HepG2 (cell line): ENCODE data around the gene GTF2F1. TPM values are rescaled to one million over a fixed set of nuclear protein-coding genes. Genes with fewer than 3 reads are reported as not detected.

Source experiments
- CTCF ChIP-seq: sonication (generic); formaldehyde crosslinking; IDR thresholded peaks from 2 replicates; pipeline ENCODE4 v1.5.0; 2020; ENCODE audit warnings: mild to moderate bottlenecking, missing genetic modification reagents, moderate library complexity
- GATA4 ChIP-seq: sonication (generic); IDR thresholded peaks from 2 replicates; pipeline ENCODE4 v1.6.1; 2016; ENCODE audit warnings: antibody characterized with exemption, low read depth, borderline replicate concordance
- HNRNPL ChIP-seq: fragments of 200-400 bp; formaldehyde crosslinking; IDR thresholded peaks from 2 replicates; pipeline ENCODE4 v1.6.1; 2017; ENCODE audit warnings: mild to moderate bottlenecking, low read depth, low read length
- MATR3 ChIP-seq: sonication (generic); formaldehyde crosslinking; IDR thresholded peaks from 2 replicates; pipeline ENCODE4 v1.4.0; 2020; ENCODE audit warnings: missing genetic modification reagents
- MAZ ChIP-seq, 2 experiments: sonication (generic) in 1 of 2; formaldehyde crosslinking in 1 of 2; IDR thresholded peaks; 2 replicates each; pipeline versions ENCODE4 v1.5.0 to v1.6.1; 2012 to 2020; ENCODE audit warnings: low read depth in 2 of 2, mild to moderate bottlenecking in 2 of 2, borderline replicate concordance in 1 of 2, improper control_type of control experiment in 1 of 2, low read length in 1 of 2, missing genetic modification reagents in 1 of 2, moderate library complexity in 1 of 2
- MEIS1 ChIP-seq: sonication (generic); formaldehyde crosslinking; IDR thresholded peaks from 2 replicates; pipeline ENCODE4 v1.9.0; 2021; ENCODE audit warnings: mild to moderate bottlenecking, missing genetic modification reagents, moderate library complexity, borderline replicate concordance
- MIXL1 ChIP-seq: IDR thresholded peaks from 2 replicates; pipeline ENCODE4 v1.6.1; 2016
- NR3C1 ChIP-seq: sonication (generic); formaldehyde crosslinking; IDR thresholded peaks from 2 replicates; pipeline ENCODE4 v1.4.0; 2020; ENCODE audit warnings: missing genetic modification reagents
- PATZ1 ChIP-seq: sonication (generic); formaldehyde crosslinking; IDR thresholded peaks from 2 replicates; pipeline ENCODE4 v1.4.0; 2020; ENCODE audit warnings: missing genetic modification reagents
- RAD21 ChIP-seq: fragments of 450-650 bp; formaldehyde crosslinking; IDR thresholded peaks from 2 replicates; pipeline ENCODE4 v1.5.0; 2020; ENCODE audit warnings: mild to moderate bottlenecking
- SMAD9 ChIP-seq: sonication (generic); formaldehyde crosslinking; IDR thresholded peaks from 2 replicates; pipeline ENCODE4 v1.5.1; 2020; ENCODE audit warnings: mild to moderate bottlenecking, missing genetic modification reagents
- ZBTB33 ChIP-seq: sonication (generic); formaldehyde crosslinking; IDR thresholded peaks from 2 replicates; pipeline ENCODE4 v1.4.0; 2020; ENCODE audit warnings: missing genetic modification reagents
- ZBTB38 ChIP-seq: sonication (generic); formaldehyde crosslinking; IDR thresholded peaks from 2 replicates; pipeline ENCODE4 v1.5.1; 2020; ENCODE audit warnings: mild to moderate bottlenecking, missing genetic modification reagents
- ZNF441 ChIP-seq: sonication (generic); formaldehyde crosslinking; IDR thresholded peaks from 2 replicates; pipeline ENCODE4 v1.7.0; 2021; ENCODE audit warnings: missing genetic modification reagents, borderline replicate concordance
- ZNF670 ChIP-seq: sonication (generic); formaldehyde crosslinking; IDR thresholded peaks from 2 replicates; pipeline ENCODE4 v1.8.0; 2022; ENCODE audit warnings: mild to moderate bottlenecking, missing genetic modification reagents, borderline replicate concordance
- ZNF687 ChIP-seq: sonication (generic); formaldehyde crosslinking; IDR thresholded peaks from 2 replicates; pipeline ENCODE4 v1.5.1; 2020; ENCODE audit warnings: mild to moderate bottlenecking, missing genetic modification reagents, moderate library complexity
- ZNF740 ChIP-seq: sonication (generic); formaldehyde crosslinking; IDR thresholded peaks from 2 replicates; pipeline ENCODE4 v1.4.0; 2020; ENCODE audit warnings: missing genetic modification reagents
- polyA plus RNA-seq, 8 experiments: library from polyadenylated mRNA; depleted of rRNA in 3 of 8; stranded (reverse) in 7 of 8; unstranded in 1 of 8; fragments of >200 nt; fragmentation: Illumina TruSeq in 4 of 8; extraction: Trizol in 4 of 8; gene quantifications; 2 replicates each; pipeline versions ENCODE4 v1.2.1 to v1.2.3, GENCODE V29; 2011 to 2016; ENCODE audit warnings: low read depth in 4 of 8, missing spikeins in 1 of 8, mixed read lengths in 1 of 8; ENCODE audit not compliant: insufficient read depth in 1 of 8
- total RNA-seq, 5 experiments: library from RNA; depleted of rRNA; stranded (reverse); fragments of >200 nt; fragmentation: Illumina TruSeq; extraction: Trizol; gene quantifications; 2 replicates each; pipeline ENCODE4 v1.2.3, GENCODE V29; 2016; ENCODE audit warnings: low read depth in 1 of 5

GTF2F1 gene
- total and polyA plus RNA-seq, 2 of the 13 experiments (the other 11 are each of a cell fraction or from before 2014, with no cell fraction given): 27.8 to 34.1 TPM

- TF ChIP-seq ZNF687 (peak; percentile 33), ZNF740 (CRISPR knock-in tag) (peak; percentile 58; the same call in 1 of the 2 replicates), HNRNPL (peak; percentile 78; the same call in 1 of the 2 replicates), MAZ (IDR thresholded peaks at IDR 0.05; ENCODE audit: borderline replicate concordance, low read depth, low read length) (peak; percentile 62; the same call in 1 of the 2 replicates), MAZ (CRISPR knock-in tag; IDR thresholded peaks at IDR 0.05; ENCODE audit: low read depth) (no peak), ZBTB33 (CRISPR knock-in tag) (peak; percentile 99), CTCF (CRISPR knock-in tag) (peak; percentile 65), PATZ1 (CRISPR knock-in tag) (peak; percentile 67), ZBTB38 (CRISPR knock-in tag) (0 out of 2 replicates have a peak, but pooled peaks have one; percentile 29), RAD21 (CRISPR knock-in tag) (0 out of 2 replicates have a peak, but pooled peaks have one; percentile 14), MIXL1 (CRISPR knock-in tag) (no peak), SMAD9 (CRISPR knock-in tag) (no peak), MEIS1 (CRISPR knock-in tag) (no peak), ZNF441 (CRISPR knock-in tag) (no peak), GATA4 (no peak), NR3C1 (no peak), ZNF670 (no peak), MATR3 (CRISPR knock-in tag) (no peak)
Observed at GRCh38 chr19:6417713-6418561, 25.0 kb upstream of the GTF2F1 start (continued).
